Activated T-cell treated with anti-CD3 and anti-CD28 coated beads, Interleukin-2, amount 50 U/mL, for 48 hours (primary cell): Measurements from ENCODE around the gene VIPR1.
"Not testable (repeated sequence)": the region's sequence is repeated elsewhere in the genome, so short reads cannot be mapped to it uniquely, and the experiment has no call there.

Experiments used
- DNase-seq, 2 experiments: peaks; one replicate each; pipeline ENCODE4 v3.0.0-alpha.2; 2020

VIPR1 gene

GRCh38 chr3:42535981-42536784, 33.7 kb downstream of the VIPR1 start:
- peak; percentile 55 to 59 for DNase-seq

GRCh38 chr3:42537350-42537749, 34.9 kb downstream of the VIPR1 start:
- no peak for DNase-seq

GRCh38 chr3:42539871-42540714, 37.6 kb downstream of the VIPR1 start:
- DNase-seq: peak; percentile 74 to 77

- no peak for DNase-seq
Measured at GRCh38 chr3:42541079-42541478, 38.6 kb downstream of the VIPR1 start.

GRCh38 chr3:42544492-42545283, 42.2 kb downstream of the VIPR1 start:
- DNase-seq: no peak

GRCh38 chr3:42545284-42545900, 42.9 kb downstream of the VIPR1 start:
- no peak for DNase-seq

- no peak for DNase-seq
Measured at GRCh38 chr3:42546691-42547213, 44.3 kb downstream of the VIPR1 start.

GRCh38 chr3:42547401-42547945, 45.0 kb downstream of the VIPR1 start:
- DNase-seq: peak; percentile 71 to 75

- no peak for DNase-seq
Measured at GRCh38 chr3:42549131-42549530, 46.7 kb downstream of the VIPR1 start.

- DNase-seq: no peak
Measured at GRCh38 chr3:42550250-42550649, 47.8 kb downstream of the VIPR1 start.

- no peak for DNase-seq
Measured at GRCh38 chr3:42552830-42553229, 50.4 kb downstream of the VIPR1 start.

GRCh38 chr3:42556089-42556632, 53.7 kb downstream of the VIPR1 start:
- DNase-seq: peak in 1 of 2 experiments; percentile 28

- DNase-seq: not testable (repeated sequence)
Measured at GRCh38 chr3:42556817-42557216, 54.4 kb downstream of the VIPR1 start.

GRCh38 chr3:42557854-42558253, 55.4 kb downstream of the VIPR1 start:
- no peak for DNase-seq

GRCh38 chr3:42562047-42562907, 59.8 kb downstream of the VIPR1 start:
- DNase-seq: no peak

- DNase-seq: no peak
Measured at GRCh38 chr3:42569593-42570142, 67.2 kb downstream of the VIPR1 start.

GRCh38 chr3:42572278-42572677, 69.8 kb downstream of the VIPR1 start:
- peak in 1 of 2 experiments; percentile 32 for DNase-seq

- no peak for DNase-seq
Measured at GRCh38 chr3:42575137-42575741, 72.8 kb downstream of the VIPR1 start.

- no peak for DNase-seq
Measured at GRCh38 chr3:42578054-42578453, 75.6 kb downstream of the VIPR1 start.

- not testable (repeated sequence) for DNase-seq
Measured at GRCh38 chr3:42579346-42579745, 76.9 kb downstream of the VIPR1 start.
